ENCODE measurements around the gene PTPN7. TPM values are rescaled to one million over a fixed set of nuclear protein-coding genes. Genes with fewer than 3 reads are reported as not detected.

Gene PTPN7
- polyA plus RNA-seq, 1 donor (not counting 4 experiments of a cell fraction or from before 2014, with no cell fraction given): 0.10 TPM

GRCh38 chr1:202107321-202107761 lies 53.1 kb downstream of the PTPN7 start:
- no peak overlapping the region for H3K4me2 ChIP-seq (ENCODE audit: control insufficient read depth, extremely low read depth, insufficient read depth, low read depth, low read length)
- H4K20me1 ChIP-seq (ENCODE audit: control insufficient read depth, extremely low read depth, insufficient read depth, low read length): no peaks in the 10 kb centered on the region
- H3K4me1 ChIP-seq (ENCODE audit: control insufficient read depth, extremely low read depth, insufficient read depth, low read length): peaks cover 13% of the 10 kb centered on the region
- H3K4me3 ChIP-seq (ENCODE audit: control insufficient read depth in 2 of 3, extremely low read depth in 1 of 3, insufficient read depth in 2 of 3, low read depth in 1 of 3, low read length in 3 of 3): no peak overlapping the region
- DNase-seq (ENCODE audit: low read depth, low spot score): no peak
- TF ChIP-seq EZH2 (IDR thresholded peaks at IDR 0.05; ENCODE audit: low read length) (no peak), CTCF (optimal IDR thresholded peaks at IDR 0.05 in 1 of 3, IDR thresholded peaks at IDR 0.05 in 1 of 3, conservative IDR thresholded peaks at IDR 0.05 in 1 of 3; ENCODE audit: extremely low read depth in 1 of 3, insufficient read depth in 2 of 3, low read length in 3 of 3) (no peak)
- no peak overlapping the region for H2AFZ ChIP-seq (ENCODE audit: control insufficient read depth, low read length)
- dilution Hi-C loops (cut with MboI; ENCODE audit: extremely low pct_ligation_motif_present, low sequenced_read_pairs): no loop called here
- H3K36me3 ChIP-seq (ENCODE audit: control insufficient read depth in 2 of 2, extremely low read depth in 1 of 2, insufficient read depth in 2 of 2, low read length in 2 of 2): no peaks in the 10 kb centered on the region
- H3K79me2 ChIP-seq (ENCODE audit: control insufficient read depth, insufficient read depth, low read length): no peaks in the 10 kb centered on the region
- no peak for FAIRE-seq
- no peaks in the 10 kb centered on the region for H3K27me3 ChIP-seq (ENCODE audit: control insufficient read depth, extremely low read depth, insufficient read depth, low read length)
- H3K9me3 ChIP-seq (ENCODE audit: control insufficient read depth, low read depth, low read length): no peaks in the 10 kb centered on the region
- no peaks in the 10 kb centered on the region for H3K9me1 ChIP-seq (ENCODE audit: control insufficient read depth, extremely low read depth, insufficient read depth, low read length)
- H3K9ac ChIP-seq (ENCODE audit: control insufficient read depth, extremely low read depth, insufficient read depth, low read length): no peak overlapping the region
- H3K27ac ChIP-seq (ENCODE audit: control insufficient read depth, insufficient read depth, low read length): no peak overlapping the region

- Histone ChIP-seq H3K79me2 (ENCODE audit: control insufficient read depth, insufficient read depth, low read length) (no peaks in the 10 kb centered on the region), H3K9me3 (ENCODE audit: control insufficient read depth, low read depth, low read length) (no peaks in the 10 kb centered on the region), H3K4me2 (ENCODE audit: control insufficient read depth, extremely low read depth, insufficient read depth, low read depth, low read length) (no peak overlapping the region), H3K36me3 (ENCODE audit: control insufficient read depth in 2 of 2, extremely low read depth in 1 of 2, insufficient read depth in 2 of 2, low read length in 2 of 2) (no peaks in the 10 kb centered on the region), H3K27me3 (ENCODE audit: control insufficient read depth, extremely low read depth, insufficient read depth, low read length) (no peaks in the 10 kb centered on the region), H2AFZ (ENCODE audit: control insufficient read depth, low read length) (no peak overlapping the region), H3K9ac (ENCODE audit: control insufficient read depth, extremely low read depth, insufficient read depth, low read length) (no peak overlapping the region), H3K9me1 (ENCODE audit: control insufficient read depth, extremely low read depth, insufficient read depth, low read length) (no peaks in the 10 kb centered on the region), H3K4me3 (ENCODE audit: control insufficient read depth in 2 of 3, extremely low read depth in 1 of 3, insufficient read depth in 2 of 3, low read depth in 1 of 3, low read length in 3 of 3) (no peak overlapping the region), H4K20me1 (ENCODE audit: control insufficient read depth, extremely low read depth, insufficient read depth, low read length) (no peaks in the 10 kb centered on the region), H3K4me1 (ENCODE audit: control insufficient read depth, extremely low read depth, insufficient read depth, low read length) (peaks cover 13% of the 10 kb centered on the region), H3K27ac (ENCODE audit: control insufficient read depth, insufficient read depth, low read length) (no peak overlapping the region)
- TF ChIP-seq EZH2 (IDR thresholded peaks at IDR 0.05; ENCODE audit: low read length) (no peak), CTCF (optimal IDR thresholded peaks at IDR 0.05 in 1 of 3, IDR thresholded peaks at IDR 0.05 in 1 of 3, conservative IDR thresholded peaks at IDR 0.05 in 1 of 3; ENCODE audit: extremely low read depth in 1 of 3, insufficient read depth in 2 of 3, low read length in 3 of 3) (no peak)
- dilution Hi-C loops (cut with MboI; ENCODE audit: extremely low pct_ligation_motif_present, low sequenced_read_pairs): no loop called here
- DNase-seq (ENCODE audit: low read depth, low spot score): no peak
- FAIRE-seq: no peak
Observed at GRCh38 chr1:202106340-202107254, 53.8 kb downstream of the PTPN7 start.
